ENCODE measurements around the gene RBBP4. TPM values are rescaled to one million over a fixed set of nuclear protein-coding genes. Genes with fewer than 3 reads are reported as not detected.

Gene RBBP4
- total and polyA plus RNA-seq, 4 donors: 37.7 to 205 (median 107) TPM

DNA sequence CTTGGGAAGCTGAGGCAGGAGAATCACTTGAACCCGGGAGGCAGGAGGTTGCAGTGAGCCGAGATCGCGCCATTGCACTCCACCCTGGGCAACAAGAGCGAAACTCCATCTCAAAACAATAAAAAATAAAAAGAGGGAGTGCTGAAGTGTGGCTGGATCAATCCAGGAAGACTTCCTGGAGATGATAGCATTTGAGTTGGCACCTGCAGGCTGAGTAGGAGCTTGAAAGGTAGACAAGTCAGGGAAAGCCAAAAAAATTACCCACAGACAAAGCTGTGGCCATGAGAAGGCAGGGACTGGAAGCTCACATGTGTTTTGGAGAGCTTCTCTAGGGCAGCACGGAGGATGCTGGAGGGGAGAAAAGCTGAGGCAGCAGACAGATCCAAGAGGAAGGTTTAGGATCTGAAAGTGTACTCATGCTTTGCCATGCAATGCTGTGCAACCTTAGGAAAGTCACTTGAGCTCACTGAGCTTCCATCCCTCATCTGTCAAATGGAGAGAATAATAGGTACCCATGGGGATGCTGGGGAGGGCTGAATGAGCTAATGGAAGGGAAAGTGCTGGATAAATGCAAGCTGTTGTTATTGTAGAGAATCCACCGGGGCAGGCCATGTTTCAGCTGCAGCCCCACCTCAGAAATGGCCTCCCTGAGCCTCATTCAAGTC, 77.5 kb downstream of the RBBP4 start:
- Histone ChIP-seq H3K27ac (ENCODE audit: low read depth in 1 of 2, low read length in 1 of 2) (no peak overlapping the region), H3K36me3 (ENCODE audit: control insufficient read depth in 4 of 4, insufficient read depth in 4 of 4, low read length in 4 of 4) (no peaks in the 10 kb centered on the region), H3K27me3 (ENCODE audit: control insufficient read depth in 3 of 3, insufficient read depth in 3 of 3, low read length in 2 of 3) (no peaks in the 10 kb centered on the region), H3K9me3 (ENCODE audit: control insufficient read depth in 4 of 4, insufficient read depth in 3 of 4, low read length in 3 of 4) (no peaks in the 10 kb centered on the region), H3K4me3 (no peak overlapping the region), H3K4me1 (ENCODE audit: control insufficient read depth in 5 of 5, insufficient read depth in 5 of 5, low read length in 5 of 5) (peaks cover 0 to 14% (median 0%) of the 10 kb centered on the region in 5 donors), H3K9ac (ENCODE audit: insufficient read depth in 1 of 2, low read length in 2 of 2) (no peak overlapping the region)
- ATAC-seq (ENCODE audit: insufficient read depth, low FRiP score) (no peak), DNase-seq (no peak)
- TF ChIP-seq, protein P1, sequence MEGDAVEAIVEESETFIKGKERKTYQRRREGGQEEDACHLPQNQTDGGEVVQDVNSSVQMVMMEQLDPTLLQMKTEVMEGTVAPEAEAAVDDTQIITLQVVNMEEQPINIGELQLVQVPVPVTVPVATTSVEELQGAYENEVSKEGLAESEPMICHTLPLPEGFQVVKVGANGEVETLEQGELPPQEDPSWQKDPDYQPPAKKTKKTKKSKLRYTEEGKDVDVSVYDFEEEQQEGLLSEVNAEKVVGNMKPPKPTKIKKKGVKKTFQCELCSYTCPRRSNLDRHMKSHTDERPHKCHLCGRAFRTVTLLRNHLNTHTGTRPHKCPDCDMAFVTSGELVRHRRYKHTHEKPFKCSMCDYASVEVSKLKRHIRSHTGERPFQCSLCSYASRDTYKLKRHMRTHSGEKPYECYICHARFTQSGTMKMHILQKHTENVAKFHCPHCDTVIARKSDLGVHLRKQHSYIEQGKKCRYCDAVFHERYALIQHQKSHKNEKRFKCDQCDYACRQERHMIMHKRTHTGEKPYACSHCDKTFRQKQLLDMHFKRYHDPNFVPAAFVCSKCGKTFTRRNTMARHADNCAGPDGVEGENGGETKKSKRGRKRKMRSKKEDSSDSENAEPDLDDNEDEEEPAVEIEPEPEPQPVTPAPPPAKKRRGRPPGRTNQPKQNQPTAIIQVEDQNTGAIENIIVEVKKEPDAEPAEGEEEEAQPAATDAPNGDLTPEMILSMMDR (IDR thresholded peaks at IDR 0.05; ENCODE audit: control extremely low read depth, extremely low read depth): no peak
- WGBS, 2 donors: 93 to 94% methylated on average over 7 of the region's 7 CpGs

DNA sequence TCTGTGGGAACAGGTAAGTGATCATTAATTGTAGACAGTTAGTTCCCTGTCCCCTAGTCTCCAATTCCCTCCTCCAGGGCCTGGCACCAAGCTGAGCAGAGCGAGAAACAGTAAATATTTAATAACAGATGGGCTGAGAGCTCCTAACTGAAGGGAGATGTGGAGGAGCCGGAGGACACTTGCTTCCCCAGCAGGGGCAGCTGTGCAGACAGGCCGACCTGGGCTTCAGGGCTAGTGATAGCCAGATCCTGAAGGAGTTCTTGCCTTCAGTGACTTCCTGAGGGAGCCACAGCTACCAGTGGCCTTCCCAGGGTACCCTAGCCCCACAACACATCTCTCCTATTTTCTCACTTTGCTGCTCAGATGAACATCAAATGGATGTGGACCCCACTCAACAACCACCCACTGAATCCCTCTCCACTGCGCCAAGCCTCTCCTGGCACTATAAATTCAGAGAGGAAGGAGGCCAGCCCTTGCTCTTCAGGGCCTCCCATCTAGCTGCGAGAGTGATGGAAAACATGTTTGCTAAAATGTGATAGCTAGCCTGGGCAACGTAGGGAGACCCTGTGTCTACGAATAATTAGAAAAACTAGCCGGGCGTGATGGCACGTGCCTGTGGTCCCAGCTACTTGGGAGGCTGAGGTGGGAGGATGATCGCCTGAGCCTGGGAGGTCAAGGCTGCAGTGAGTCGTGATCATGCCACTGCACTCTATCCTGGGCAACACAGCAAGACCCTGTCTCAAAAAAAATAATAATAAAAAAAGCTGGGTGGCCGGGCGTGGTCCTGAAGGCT, 78.4 kb downstream of the RBBP4 start:
- Histone ChIP-seq H3K4me3 (no peak overlapping the region), H3K9me3 (ENCODE audit: control insufficient read depth in 4 of 4, insufficient read depth in 3 of 4, low read length in 3 of 4) (no peaks in the 10 kb centered on the region), H3K36me3 (ENCODE audit: control insufficient read depth in 4 of 4, insufficient read depth in 4 of 4, low read length in 4 of 4) (no peaks in the 10 kb centered on the region), H3K27me3 (ENCODE audit: control insufficient read depth in 3 of 3, insufficient read depth in 3 of 3, low read length in 2 of 3) (no peaks in the 10 kb centered on the region), H3K27ac (ENCODE audit: low read depth in 1 of 2, low read length in 1 of 2) (no peak overlapping the region), H3K4me1 (ENCODE audit: control insufficient read depth in 5 of 5, insufficient read depth in 5 of 5, low read length in 5 of 5) (peaks cover 0 to 13% (median 0%) of the 10 kb centered on the region in 5 donors), H3K9ac (ENCODE audit: insufficient read depth in 1 of 2, low read length in 2 of 2) (no peak overlapping the region)
- ATAC-seq (ENCODE audit: insufficient read depth, low FRiP score): no peak
- 82 to 88% methylated on average over 14 of the region's 14 CpGs for WGBS, 2 donors
- DNase-seq: no peak
- TF ChIP-seq, protein P1 (IDR thresholded peaks at IDR 0.05; ENCODE audit: control extremely low read depth, extremely low read depth): no peak

- H3K36me3 ChIP-seq (ENCODE audit: control insufficient read depth in 4 of 4, insufficient read depth in 4 of 4, low read length in 4 of 4): no peaks in the 10 kb centered on the region
- H3K27me3 ChIP-seq (ENCODE audit: control insufficient read depth in 3 of 3, insufficient read depth in 3 of 3, low read length in 2 of 3): no peaks in the 10 kb centered on the region
- no peak overlapping the region for H3K4me3 ChIP-seq
- H3K27ac ChIP-seq (ENCODE audit: low read depth in 1 of 2, low read length in 1 of 2): no peak overlapping the region
- peak; percentile 69 to 72 (median 71) for DNase-seq
- ATAC-seq (ENCODE audit: insufficient read depth, low FRiP score): no peak
- TF ChIP-seq, protein P1 (IDR thresholded peaks at IDR 0.05; ENCODE audit: control extremely low read depth, extremely low read depth): no peak
- peaks cover 0 to 7% (median 0%) of the 10 kb centered on the region in 5 donors for H3K4me1 ChIP-seq (ENCODE audit: control insufficient read depth in 5 of 5, insufficient read depth in 5 of 5, low read length in 5 of 5)
- H3K9ac ChIP-seq (ENCODE audit: insufficient read depth in 1 of 2, low read length in 2 of 2): no peak overlapping the region
- H3K9me3 ChIP-seq (ENCODE audit: control insufficient read depth in 4 of 4, insufficient read depth in 3 of 4, low read length in 3 of 4): no peaks in the 10 kb centered on the region
- 59 to 66% methylated on average over 9 of the region's 9 CpGs for WGBS, 2 donors
These were observed 82.7 kb downstream of the RBBP4 start for GRCh38 chr1:32733582-32734321.

Small RNA genes within 50 kb of the gene (small RNA-seq; reads per million reads assigned to genes)
- gene RF00019 (ENCODE audit: low replicate concordance): not detected

Other genes starting within 250 kb of the RBBP4 start
- gene ZBTB8B, start 186.1 kb upstream of the RBBP4 start, total RNA-seq: under 1 TPM; 0.03 to 0.09 TPM
- under 1 TPM; under 0.01 to 0.02 TPM for gene ZBTB8B, start 186.1 kb upstream of the RBBP4 start, polyA plus RNA-seq
- gene ZBTB8A, start 111.8 kb upstream of the RBBP4 start, total RNA-seq: 10 to 100 TPM in 1 of 2 donors, 1 to 10 TPM in 1; 8.4 to 13.9 TPM
- gene ZBTB8A, start 111.8 kb upstream of the RBBP4 start, polyA plus RNA-seq: 1 to 10 TPM; 2.7 to 2.9 TPM
- gene ZBTB8OS, start 658 bp upstream of the RBBP4 start, total RNA-seq: 10 to 100 TPM; 26.7 to 40.1 TPM
- gene ZBTB8OS, start 658 bp upstream of the RBBP4 start, polyA plus RNA-seq: 10 to 100 TPM; 52.5 to 86.1 TPM
- 10 to 100 TPM in 1 of 2 donors, 1 to 10 TPM in 1; 6.0 to 15.4 TPM for gene SYNC, start 51.6 kb downstream of the RBBP4 start, total RNA-seq
- 1 to 10 TPM; 2.0 to 5.4 TPM for gene SYNC, start 51.6 kb downstream of the RBBP4 start, polyA plus RNA-seq
- gene YARS1, start 166.2 kb downstream of the RBBP4 start, total RNA-seq: 100 to 1,000 TPM in 1 of 2 donors, 10 to 100 TPM in 1; 61.2 to 151 TPM
- 10 to 100 TPM; 68.5 to 87.1 TPM for gene YARS1, start 166.2 kb downstream of the RBBP4 start, polyA plus RNA-seq
- 10 to 100 TPM; 28.8 to 56.6 TPM for gene S100PBP, start 166.4 kb downstream of the RBBP4 start, total RNA-seq
- gene S100PBP, start 166.4 kb downstream of the RBBP4 start, polyA plus RNA-seq: 10 to 100 TPM in 1 of 2 donors, 1 to 10 TPM in 1; 7.4 to 13.1 TPM
- gene FNDC5, start 219.7 kb downstream of the RBBP4 start, total RNA-seq: 1 to 10 TPM in 1 of 2 donors, under 1 TPM in 1; 0.18 to 5.3 TPM
- under 1 TPM; 0.10 to 0.31 TPM for gene FNDC5, start 219.7 kb downstream of the RBBP4 start, polyA plus RNA-seq
- 1 to 10 TPM in 1 of 2 donors, under 1 TPM in 1; 0.40 to 1.3 TPM for gene HPCA, start 235.3 kb downstream of the RBBP4 start, total RNA-seq
- gene HPCA, start 235.3 kb downstream of the RBBP4 start, polyA plus RNA-seq: under 1 TPM in 1 of 2 donors, not detected in 1; 0.19 TPM

Data from lung (tissue), 13 donors.